ENCODE data around the gene GABBR2.
A peak's percentile ranks its signal among the peaks of the same experiment; 100 is the strongest.
"Not testable (repeated sequence)": the region's sequence is repeated elsewhere in the genome, so short reads cannot be mapped to it uniquely, and the experiment has no call there.

Gene GABBR2

DNA sequence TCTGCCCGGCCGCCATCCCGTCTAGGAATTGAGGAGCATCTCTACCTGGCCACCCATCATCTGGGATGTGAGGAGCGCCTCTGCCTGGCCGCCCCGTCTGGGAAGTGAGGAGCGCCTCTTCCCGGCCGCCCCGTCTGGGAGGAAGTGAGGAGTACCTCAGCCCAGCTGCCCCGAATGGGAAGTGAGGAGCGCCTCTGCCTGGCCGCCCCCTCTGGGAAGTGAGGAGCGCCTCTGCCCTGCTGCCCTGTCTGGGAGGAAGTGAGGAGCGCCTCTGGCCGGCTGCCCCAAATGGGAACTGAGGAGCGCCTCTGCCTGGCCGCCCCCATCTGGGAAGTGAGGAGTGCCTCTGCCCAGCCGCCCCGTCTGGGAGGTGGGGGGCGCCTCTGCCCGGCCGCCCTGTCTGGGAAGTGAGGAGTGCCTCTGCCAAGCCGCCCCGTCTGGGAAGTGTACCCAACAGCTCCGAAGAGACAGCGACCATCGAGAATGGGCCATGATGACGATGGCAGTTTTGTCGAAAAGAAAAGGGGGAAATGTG, 244.5 kb downstream of the GABBR2 start:
- not testable (repeated sequence) for H3K27ac ChIP-seq; DNase-seq (ENCODE audit: low read depth, low spot score)

GRCh38 chr9:98462310-98462709, 246.4 kb downstream of the GABBR2 start:
- H3K27ac ChIP-seq, result no peak overlapping the region
- no peak for DNase-seq (ENCODE audit: low read depth, low spot score)

- no peak for DNase-seq (ENCODE audit: low read depth, low spot score)
- H3K27ac ChIP-seq, result no peak overlapping the region
These were observed 248.0 kb downstream of the GABBR2 start for GRCh38 chr9:98460704-98461103.

GRCh38 chr9:98457726-98458370, 250.9 kb downstream of the GABBR2 start:
- no peak overlapping the region for H3K27ac ChIP-seq
- DNase-seq (ENCODE audit: low read depth, low spot score), result no peak

DNA sequence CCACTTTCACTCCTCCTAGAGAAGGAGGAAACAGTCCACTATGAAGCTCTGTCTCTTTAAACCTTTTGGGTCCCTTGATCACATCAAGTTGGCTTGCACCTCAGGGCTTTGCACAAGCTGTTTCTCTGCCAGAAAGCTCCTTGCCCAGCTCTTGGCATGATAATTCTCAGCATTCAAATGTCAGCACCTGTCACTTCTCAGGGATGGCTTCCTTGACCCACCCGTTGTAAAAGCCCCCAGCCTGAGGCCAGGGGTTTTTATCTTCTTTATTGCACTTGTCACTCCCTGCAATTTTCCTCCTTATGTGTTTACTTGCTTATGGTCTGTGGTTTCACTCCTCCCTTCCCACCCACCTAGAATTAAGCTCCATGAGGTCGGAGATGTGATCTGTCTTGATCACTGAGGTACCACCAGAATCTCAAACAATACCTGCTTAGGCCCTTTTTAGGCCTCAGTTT, 252.6 kb downstream of the GABBR2 start:
- no peak for DNase-seq (ENCODE audit: low read depth, low spot score)
- no peak overlapping the region for H3K27ac ChIP-seq

DNA sequence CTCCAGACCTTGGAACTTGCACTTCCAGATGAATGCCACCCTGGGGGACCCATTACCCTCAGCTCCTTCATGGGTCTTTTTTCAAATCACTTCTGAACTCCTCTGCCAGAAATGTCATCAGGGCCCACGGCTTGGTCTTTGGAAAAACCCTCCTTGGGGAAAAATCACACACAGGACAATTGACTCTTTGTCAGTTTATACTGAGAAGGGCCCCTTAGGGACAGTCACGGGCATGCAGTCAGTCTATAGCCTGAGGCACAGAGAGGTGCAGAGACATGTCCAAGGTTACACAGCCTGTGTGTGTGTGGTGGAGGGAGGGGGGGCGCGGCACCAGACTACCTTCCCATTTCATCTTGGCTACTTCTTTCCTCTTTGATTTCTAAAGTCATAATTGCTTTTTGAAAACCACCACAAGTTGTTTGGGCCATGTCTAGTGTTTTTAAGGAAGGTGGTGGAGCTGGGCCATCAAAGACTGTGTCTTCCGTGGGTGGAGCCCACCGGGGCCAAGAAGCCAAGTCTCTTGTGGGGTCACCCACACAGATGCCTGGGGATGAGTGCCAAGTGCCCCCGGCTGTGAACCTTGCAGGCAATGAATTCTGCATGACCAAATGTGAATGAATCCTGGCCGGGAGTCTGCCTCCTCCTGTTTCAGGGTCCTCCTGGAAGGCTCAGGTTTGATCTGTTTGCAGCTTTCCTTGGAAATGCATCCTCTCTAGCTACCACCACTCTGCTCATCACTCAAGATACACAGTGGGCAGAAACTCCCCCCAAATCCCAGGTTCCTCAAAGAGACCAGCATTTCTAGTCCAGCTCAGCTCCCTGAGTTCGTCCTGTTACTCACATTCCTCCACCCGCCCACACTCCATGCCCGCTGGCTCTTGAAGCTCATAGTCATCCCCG, 253.2 kb downstream of the GABBR2 start:
- peak; percentile 52 for DNase-seq (ENCODE audit: low read depth, low spot score)
- H3K27ac ChIP-seq, result no peak overlapping the region

GRCh38 chr9:98453589-98454311, 255.0 kb downstream of the GABBR2 start:
- H3K27ac ChIP-seq, result no peak overlapping the region
- no peak for DNase-seq (ENCODE audit: low read depth, low spot score)

- H3K27ac ChIP-seq, result no peak overlapping the region
- DNase-seq (ENCODE audit: low read depth, low spot score), result no peak
These were observed 257.2 kb downstream of the GABBR2 start for GRCh38 chr9:98451576-98451975.

DNA sequence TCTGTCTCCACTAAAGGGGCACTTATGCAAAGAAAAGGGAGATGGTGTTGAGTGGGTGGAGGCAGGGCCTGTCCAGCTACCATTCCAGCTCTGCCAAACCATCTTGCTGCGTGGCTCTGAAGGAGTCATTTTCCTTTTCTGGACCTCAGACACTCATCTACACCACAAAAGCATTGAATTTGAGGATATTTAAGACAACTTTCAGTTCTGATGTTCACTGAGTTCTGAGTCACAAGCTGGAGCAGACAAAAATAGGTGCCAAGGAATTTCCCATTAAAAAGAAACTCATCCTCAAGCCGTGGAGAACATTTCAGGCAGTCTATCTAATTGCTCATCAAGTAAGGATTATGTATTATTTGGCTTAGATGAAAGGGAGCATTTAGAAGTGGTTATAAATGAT, 258.2 kb downstream of the GABBR2 start:
- DNase-seq (ENCODE audit: low read depth, low spot score), result no peak

GRCh38 chr9:98449871-98450270, 258.9 kb downstream of the GABBR2 start:
- no peak overlapping the region for H3K27ac ChIP-seq
- DNase-seq (ENCODE audit: low read depth, low spot score), result no peak

More for the DNA sequence above, 258.2 kb downstream of the GABBR2 start:
- no peak overlapping the region for H3K27ac ChIP-seq

GRCh38 chr9:98445576-98445975, 263.2 kb downstream of the GABBR2 start:
- H3K27ac ChIP-seq, result no peak overlapping the region
- DNase-seq (ENCODE audit: low read depth, low spot score), result no peak

- no peak overlapping the region for H3K27ac ChIP-seq
- no peak for DNase-seq (ENCODE audit: low read depth, low spot score)
These were observed 264.1 kb downstream of the GABBR2 start for GRCh38 chr9:98444601-98445000.

DNA sequence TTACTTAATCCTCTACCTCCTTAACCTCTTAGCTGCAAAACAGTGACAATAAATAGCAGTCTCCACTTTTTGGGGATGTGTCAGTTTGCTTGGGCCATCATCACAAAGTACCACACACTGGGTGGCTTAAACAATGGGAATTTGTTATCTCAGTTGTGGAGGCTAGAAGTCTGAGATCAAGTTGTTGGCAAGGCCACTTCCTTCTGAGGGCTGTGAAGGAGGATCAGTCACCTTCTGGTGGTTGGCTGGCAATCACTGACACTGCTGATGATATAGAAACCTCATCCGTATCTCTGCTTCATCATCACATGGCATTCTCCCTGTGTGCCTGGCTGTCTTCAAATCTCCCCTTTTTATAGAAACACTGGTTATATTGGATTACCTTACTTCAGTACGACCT, 266.2 kb downstream of the GABBR2 start:
- no peak overlapping the region for H3K27ac ChIP-seq
- DNase-seq (ENCODE audit: low read depth, low spot score), result no peak

GRCh38 chr9:98442114-98442513, 266.6 kb downstream of the GABBR2 start:
- no peak overlapping the region for H3K27ac ChIP-seq
- no peak for DNase-seq (ENCODE audit: low read depth, low spot score)

GRCh38 chr9:98438666-98439065, 270.1 kb downstream of the GABBR2 start:
- no peak overlapping the region for H3K27ac ChIP-seq

GRCh38 chr9:98437458-98438034, 271.2 kb downstream of the GABBR2 start:
- DNase-seq (ENCODE audit: low read depth, low spot score), result no peak
- no peak overlapping the region for H3K27ac ChIP-seq

More at GRCh38 chr9:98438666-98439065, 270.1 kb downstream of the GABBR2 start:
- no peak for DNase-seq (ENCODE audit: low read depth, low spot score)

- no peak overlapping the region for H3K27ac ChIP-seq
- DNase-seq (ENCODE audit: low read depth, low spot score), result no peak
These were observed 275.8 kb downstream of the GABBR2 start for GRCh38 chr9:98432960-98433359.

DNA sequence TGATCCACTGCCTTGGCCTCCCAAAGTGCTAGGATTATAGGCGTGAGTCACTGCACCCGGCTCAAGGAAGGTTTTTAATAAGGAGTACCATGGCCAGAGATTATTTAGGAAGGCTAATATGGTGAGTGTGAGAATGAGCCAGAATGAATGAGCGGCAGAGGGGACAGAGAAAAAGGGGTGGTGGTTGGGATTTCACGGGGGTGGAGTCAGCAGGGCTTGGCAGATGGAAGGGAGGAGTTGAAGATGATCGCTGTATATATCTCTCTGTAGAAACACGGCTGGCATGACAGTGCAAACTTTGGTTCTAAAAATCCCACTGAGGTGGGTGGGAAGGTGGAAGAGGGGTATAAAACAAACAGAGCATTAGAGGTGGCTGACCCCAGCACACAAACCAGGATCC, 276.6 kb downstream of the GABBR2 start:
- no peak overlapping the region for H3K27ac ChIP-seq
- DNase-seq (ENCODE audit: low read depth, low spot score), result no peak

GRCh38 chr9:98430535-98431292, 278.0 kb downstream of the GABBR2 start:
- DNase-seq (ENCODE audit: low read depth, low spot score), result no peak

More at GRCh38 chr9:98430535-98431292, 278.0 kb downstream of the GABBR2 start:
- no peak overlapping the region for H3K27ac ChIP-seq
